Neural crest cell (in vitro differentiated cells): ENCODE measurements around the gene PIGZ. TPM values are rescaled to one million over a fixed set of nuclear protein-coding genes. Genes with fewer than 3 reads are reported as not detected.
"Not testable (repeated sequence)": the region's sequence is repeated elsewhere in the genome, so short reads cannot be mapped to it uniquely, and the experiment has no call there.

Source experiments
- DNase-seq: peaks from one replicate; pipeline ENCODE4 v3.0.0; 2021; ENCODE audit warnings: low read depth, mixed read lengths, low spot score
- H3K27ac Mint-ChIP-seq: one replicate; pipeline ENCODE4 v1.8.0; 2021; ENCODE audit warnings: mild to moderate bottlenecking, mixed read lengths; ENCODE audit not compliant: unreplicated experiment
- H3K27me3 Mint-ChIP-seq: 2 replicates; pipeline ENCODE4 v1.8.0; 2021; ENCODE audit warnings: low read depth, mild to moderate bottlenecking, mixed read lengths
- H3K36me3 Mint-ChIP-seq: 2 replicates; pipeline ENCODE4 v1.8.0; 2021; ENCODE audit warnings: low read depth, mild to moderate bottlenecking, mixed read lengths
- H3K4me1 Mint-ChIP-seq: 2 replicates; pipeline ENCODE4 v1.8.0; 2021; ENCODE audit warnings: mixed read lengths
- H3K4me3 Mint-ChIP-seq: one replicate; pipeline ENCODE4 v1.8.0; 2021; ENCODE audit warnings: mild to moderate bottlenecking, mixed read lengths
- H3K9me3 Mint-ChIP-seq: 2 replicates; pipeline ENCODE4 v1.8.0; 2021; ENCODE audit warnings: mixed read lengths
- CTCF ChIP-seq: fragments of 200-600 bp; sonication (generic); conservative IDR thresholded peaks from 2 replicates; pipeline ENCODE4 v1.5.0; 2021; ENCODE audit warnings: antibody characterized with exemption, mild to moderate bottlenecking
- total RNA-seq: library from RNA; stranded (reverse); gene quantifications from 2 replicates; pipeline ENCODE4 v1.2.1, GENCODE V29; 2021

The PIGZ gene
- total RNA-seq, 1 donor from 2014 or later = 1.9 TPM

GRCh38 chr3:196948442-196949284, 20.0 kb downstream of the PIGZ start:
- Mint-ChIP-seq H3K36me3 (no peaks in the 10 kb centered on the region), H3K27ac (no peak overlapping the region), H3K4me3 (peak overlapping the region; percentile 24), H3K9me3 (no peaks in the 10 kb centered on the region), H3K27me3 (peaks cover 8% of the 10 kb centered on the region), H3K4me1 (peaks cover 11% of the 10 kb centered on the region)
- no peak for TF ChIP-seq CTCF
- DNase-seq = no peak

GRCh38 chr3:196947860-196948441, 20.7 kb downstream of the PIGZ start:
- Mint-ChIP-seq H3K27me3 (peaks cover 1% of the 10 kb centered on the region), H3K4me1 (peaks cover 18% of the 10 kb centered on the region)
- no peak for TF ChIP-seq CTCF

GRCh38 chr3:196947136-196947859, 21.3 kb downstream of the PIGZ start:
- Mint-ChIP-seq H3K27me3 (peaks cover 2% of the 10 kb centered on the region), H3K4me3 (no peak overlapping the region), H3K4me1 (peaks cover 22% of the 10 kb centered on the region), H3K9me3 (no peaks in the 10 kb centered on the region), H3K27ac (no peak overlapping the region), H3K36me3 (peaks cover 5% of the 10 kb centered on the region)
- DNase-seq = no peak
- no peak for TF ChIP-seq CTCF

More at GRCh38 chr3:196947860-196948441, 20.7 kb downstream of the PIGZ start:
- DNase-seq = no peak
- Mint-ChIP-seq H3K36me3 (peaks cover 4% of the 10 kb centered on the region), H3K27ac (no peak overlapping the region), H3K9me3 (no peaks in the 10 kb centered on the region), H3K4me3 (no peak overlapping the region)

GRCh38 chr3:196944037-196944790, 24.4 kb downstream of the PIGZ start:
- not testable (repeated sequence) for H3K9me3 Mint-ChIP-seq, H3K27me3 Mint-ChIP-seq, H3K27ac Mint-ChIP-seq, DNase-seq, H3K36me3 Mint-ChIP-seq
- Mint-ChIP-seq H3K4me3 (peak overlapping the region; percentile 98), H3K4me1 (peaks cover 39% of the 10 kb centered on the region)

- Mint-ChIP-seq H3K4me3 (peak overlapping the region; percentile 98), H3K4me1 (peaks cover 39% of the 10 kb centered on the region), H3K9me3 (no peaks in the 10 kb centered on the region), H3K27me3 (peaks cover 4% of the 10 kb centered on the region), H3K27ac (peak overlapping the region; percentile 91), H3K36me3 (peaks cover 8% of the 10 kb centered on the region)
- DNase-seq = no peak
- no peak for TF ChIP-seq CTCF
Observed at GRCh38 chr3:196942915-196943277, 25.7 kb downstream of the PIGZ start.
